HG03045 (cell line): Measurements from ENCODE around the gene SLC4A3.

Experiments used
- ATAC-seq: cut with Tn5 transposase; IDR thresholded peaks from one replicate; pipeline ENCODE4 v1.9.1; 2021; ENCODE audit warnings: mild to moderate bottlenecking, moderate library complexity; ENCODE audit not compliant: unreplicated experiment

SLC4A3 gene

DNA sequence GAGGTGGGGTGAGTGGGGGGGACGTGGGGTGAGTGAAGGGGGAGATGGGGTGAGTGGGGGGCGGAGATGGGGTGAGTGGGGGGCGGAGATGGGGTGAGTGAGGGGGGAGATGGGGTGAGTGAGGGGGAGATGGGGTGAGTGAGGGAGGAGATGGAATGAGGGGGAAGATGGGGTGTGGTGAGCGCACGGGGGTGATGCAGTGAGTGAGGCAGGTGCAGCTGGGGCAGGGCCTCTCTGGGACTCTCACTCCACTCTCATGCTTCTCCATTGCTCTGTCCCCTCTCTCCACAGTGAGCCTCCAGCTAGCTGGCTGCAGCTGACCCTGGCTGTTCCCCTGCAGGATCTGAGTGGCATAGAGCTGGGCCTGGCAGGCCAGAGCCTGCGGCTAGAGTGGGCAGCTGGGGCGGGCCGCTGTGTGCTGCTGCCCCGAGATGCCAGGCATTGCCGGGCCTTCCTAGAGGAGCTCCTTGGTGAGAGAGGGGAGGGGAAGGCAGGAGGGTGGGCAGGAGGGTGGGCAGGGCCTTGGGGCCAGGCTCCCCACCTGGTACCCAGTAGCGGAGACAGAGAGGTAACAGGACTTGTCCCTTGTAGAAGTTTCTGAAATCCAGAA, 13.9 kb upstream of the SLC4A3 start:
- no peak for ATAC-seq

DNA sequence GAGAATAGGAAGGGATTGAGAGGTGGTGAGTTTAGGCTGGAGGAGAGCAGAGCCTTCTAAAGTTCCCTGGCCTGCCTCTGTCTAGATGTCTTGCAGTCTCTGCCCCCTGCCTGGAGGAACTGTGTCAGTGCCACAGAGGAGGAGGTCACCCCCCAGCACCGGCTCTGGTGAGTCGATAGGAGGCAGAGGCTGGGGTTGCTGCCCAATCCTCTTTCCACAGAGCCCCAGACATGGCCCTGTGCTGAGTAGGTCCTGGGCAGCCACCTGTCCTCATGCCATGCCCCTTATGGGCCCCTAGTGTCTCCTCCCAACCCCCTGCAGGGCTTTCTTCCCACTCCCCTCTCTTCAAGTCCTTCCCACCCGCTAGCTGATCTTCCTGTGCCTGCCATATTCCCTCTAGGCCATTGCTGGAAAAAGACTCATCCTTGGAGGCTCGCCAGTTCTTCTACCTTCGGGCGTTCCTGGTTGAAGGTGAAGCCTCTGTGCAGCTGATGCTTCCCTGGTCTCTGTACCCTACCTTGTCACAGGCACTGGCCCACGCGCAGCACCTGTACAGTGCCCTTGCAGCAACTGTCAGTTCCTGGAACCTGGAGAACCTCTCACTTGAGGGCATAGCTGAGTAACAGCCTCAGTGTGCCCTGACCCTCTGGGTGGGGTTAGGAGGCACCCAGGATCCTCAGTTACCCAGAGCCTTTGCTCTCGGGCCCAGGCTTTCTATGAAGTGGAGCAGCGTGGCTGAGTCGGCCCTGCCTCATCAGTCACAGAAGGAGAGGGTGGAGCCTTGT, 13.2 kb upstream of the SLC4A3 start:
- no peak for ATAC-seq

DNA sequence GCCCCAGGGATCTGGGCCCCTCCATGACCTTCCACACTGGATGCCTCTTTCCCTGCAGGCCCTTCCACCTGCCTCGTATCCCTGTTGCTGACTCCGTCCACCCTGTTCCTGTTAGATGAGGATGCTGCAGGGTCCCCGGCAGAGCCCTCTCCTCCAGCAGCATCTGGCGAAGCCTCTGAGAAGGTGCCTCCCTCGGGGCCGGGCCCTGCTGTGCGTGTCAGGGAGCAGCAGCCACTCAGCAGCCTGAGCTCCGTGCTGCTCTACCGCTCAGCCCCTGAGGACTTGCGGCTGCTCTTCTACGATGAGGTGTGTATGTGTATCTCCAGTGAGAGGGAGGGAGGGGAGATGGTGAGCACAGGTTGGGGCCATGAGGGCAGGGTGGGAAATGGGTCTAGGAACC, 12.4 kb upstream of the SLC4A3 start:
- ATAC-seq, result no peak

DNA sequence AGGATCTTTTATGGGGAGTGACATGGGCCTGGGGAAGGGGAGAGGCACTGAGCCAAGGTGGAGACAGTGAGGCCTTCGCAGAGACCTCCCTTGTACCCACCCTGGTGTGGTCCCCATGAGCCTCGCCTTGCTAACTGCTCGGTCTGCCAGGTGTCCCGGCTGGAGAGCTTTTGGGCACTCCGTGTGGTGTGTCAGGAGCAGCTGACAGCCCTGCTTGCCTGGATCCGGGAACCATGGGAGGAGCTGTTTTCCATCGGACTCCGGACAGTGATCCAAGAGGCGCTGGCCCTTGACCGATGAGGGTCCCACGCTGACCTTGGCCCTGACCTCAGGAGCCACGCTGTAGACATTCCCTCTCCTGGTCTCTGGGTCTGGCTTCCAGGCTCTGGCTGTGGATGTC, 11.5 kb upstream of the SLC4A3 start:
- ATAC-seq, result no peak

DNA sequence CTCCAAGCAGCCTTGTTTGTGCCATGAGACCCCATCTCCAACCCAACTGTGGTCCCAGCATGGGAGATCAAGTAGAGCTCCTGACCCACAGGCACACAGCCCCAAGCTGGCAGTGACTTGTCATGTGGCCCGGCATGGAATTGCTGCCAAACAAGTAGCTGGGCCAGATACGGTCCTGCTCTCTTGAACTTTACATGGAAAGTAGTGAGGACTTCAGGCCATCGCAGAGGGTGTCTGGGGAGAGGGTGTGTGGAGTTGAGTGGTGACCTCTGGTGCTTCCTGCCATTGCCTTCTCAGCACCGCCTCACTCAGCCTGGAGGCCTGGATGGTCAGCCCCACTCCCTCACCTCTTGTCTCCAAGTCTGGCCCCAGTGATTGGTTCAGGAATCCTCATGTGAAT, 10.9 kb upstream of the SLC4A3 start:
- ATAC-seq, result no peak

DNA sequence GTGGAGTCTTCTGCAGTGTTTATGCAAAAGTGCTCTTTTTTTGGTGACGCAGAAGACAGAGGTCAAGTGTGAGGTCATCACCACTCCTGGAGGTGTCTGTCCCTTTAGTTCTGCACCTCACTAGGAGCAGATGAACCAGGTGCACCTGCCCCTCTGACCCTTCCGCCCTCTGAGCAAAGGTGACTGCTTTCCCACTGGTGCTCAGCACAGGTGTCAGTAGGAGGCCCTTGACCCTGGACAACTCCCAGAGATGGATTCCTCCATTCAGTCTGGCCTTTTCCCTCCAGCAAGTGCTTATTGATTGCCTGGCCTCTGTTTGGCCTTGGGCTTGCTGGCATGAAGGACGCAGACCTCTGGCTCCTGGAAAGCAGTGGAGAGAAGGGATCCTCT, 8.7 kb upstream of the SLC4A3 start:
- ATAC-seq, result no peak

DNA sequence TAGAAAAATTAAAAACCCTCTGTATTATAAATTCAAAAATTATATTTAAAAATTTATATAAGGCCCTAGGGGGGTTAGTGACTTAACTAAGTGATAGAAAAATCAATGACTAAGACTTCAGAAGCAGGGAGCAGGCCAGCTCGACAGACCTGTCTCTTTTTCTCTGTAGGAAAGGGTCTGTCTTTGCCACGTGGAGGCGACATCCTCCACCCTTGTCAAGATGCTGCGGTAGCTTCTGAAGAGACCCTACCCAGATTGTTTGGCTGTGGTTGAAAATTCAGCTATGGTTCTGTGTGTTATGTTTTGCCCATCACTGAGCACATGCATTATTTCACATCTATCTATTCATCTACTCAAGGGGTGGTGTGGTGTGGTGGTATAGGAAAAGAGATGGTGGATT, 8.2 kb upstream of the SLC4A3 start:
- ATAC-seq, result no peak

DNA sequence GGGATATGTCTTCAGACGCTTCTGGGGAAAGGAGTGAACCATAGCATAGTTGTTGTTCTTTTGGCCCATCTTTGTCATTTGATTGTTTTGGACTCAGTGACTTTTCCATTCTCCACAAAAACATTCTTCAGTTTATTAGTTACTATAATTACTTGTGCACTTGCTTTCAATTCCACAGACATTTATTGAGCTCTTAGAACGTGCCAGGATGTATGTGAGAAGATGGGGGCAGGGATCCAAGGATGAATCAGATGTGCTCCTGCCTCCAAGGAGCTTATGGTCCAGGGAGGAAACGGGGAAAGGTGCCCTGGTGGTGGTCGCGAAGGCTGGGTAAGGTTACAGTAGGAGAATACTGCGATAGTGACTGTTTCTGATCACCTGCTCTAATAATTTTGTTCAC, 6.9 kb upstream of the SLC4A3 start:
- no peak for ATAC-seq

DNA sequence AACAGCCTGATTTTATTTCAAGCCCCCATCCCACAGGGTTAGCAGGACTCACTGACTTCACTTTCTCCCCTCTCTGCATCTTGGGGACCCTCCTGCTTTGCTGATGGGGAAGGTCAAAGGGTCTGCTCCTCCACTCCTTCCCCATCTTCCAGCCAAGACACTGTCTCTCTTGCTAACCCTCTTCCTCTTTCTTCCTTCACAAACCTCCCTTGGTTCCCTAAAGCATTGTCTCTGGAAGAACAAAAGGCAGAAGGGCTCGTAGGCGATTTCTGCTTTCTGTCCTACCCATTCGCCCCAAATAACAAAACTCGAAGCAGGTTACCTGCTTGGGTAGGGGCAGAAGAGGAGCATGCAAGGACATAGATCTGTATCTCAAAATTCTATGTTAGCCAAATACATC, 5.5 kb upstream of the SLC4A3 start:
- no peak for ATAC-seq

DNA sequence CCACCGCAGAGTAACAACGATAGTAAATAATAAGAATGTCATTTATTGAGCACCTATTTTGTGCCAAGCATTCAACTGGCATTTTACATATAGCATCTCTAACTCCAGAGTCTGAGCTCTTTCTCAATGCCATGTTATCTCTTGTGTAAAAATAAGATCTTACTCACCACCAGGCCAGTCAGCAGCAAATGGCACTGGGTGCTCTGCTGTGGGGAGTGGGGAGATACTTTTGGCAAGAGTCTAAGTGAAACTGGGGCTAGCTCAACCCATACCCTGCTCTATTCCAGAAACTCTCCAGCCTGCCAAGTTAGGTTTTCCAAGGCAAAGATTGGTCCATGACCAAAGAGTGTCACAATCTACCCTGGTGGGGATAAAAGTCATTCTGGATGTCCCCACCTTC, 5.0 kb upstream of the SLC4A3 start:
- no peak for ATAC-seq

DNA sequence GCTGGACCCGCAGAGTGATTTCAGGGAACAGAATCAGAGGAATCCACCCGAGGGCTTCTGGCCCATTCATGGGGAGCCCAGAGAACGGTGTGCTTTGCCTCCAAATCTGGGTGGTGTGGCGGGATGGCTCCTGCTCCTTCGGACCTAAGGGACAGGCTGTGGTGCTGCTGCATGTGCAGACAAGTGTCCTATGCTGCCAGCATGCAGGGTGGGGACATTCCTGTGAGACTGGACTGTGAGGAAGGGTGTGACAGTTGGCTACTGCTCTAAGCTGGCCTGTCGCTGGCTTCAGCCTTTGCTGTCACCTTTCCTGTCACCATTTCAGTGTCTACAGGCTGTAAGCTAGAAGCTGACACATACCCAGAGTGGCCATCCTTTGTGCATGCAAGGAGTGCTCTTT, 2.9 kb upstream of the SLC4A3 start:
- ATAC-seq, result no peak

DNA sequence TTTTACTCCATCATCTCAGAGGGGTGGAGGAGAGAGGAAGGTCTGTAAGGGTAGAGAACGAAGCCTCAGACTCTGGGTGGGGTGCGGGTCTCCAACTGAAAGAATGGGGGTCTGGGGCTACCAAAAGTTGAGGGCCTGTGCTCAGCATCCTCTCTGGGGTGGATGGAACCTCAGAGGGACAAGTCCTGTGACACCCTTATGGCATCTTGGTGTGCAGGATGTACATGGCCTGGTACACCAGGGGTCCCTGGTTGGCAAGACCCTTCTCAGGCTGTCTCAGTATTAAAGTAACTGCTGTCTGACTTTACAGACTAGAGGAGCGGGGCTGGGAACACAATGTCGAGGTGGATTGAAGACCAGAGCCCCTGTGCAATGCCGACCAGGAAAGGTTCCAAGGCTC, 2.3 kb upstream of the SLC4A3 start:
- ATAC-seq, result no peak

DNA sequence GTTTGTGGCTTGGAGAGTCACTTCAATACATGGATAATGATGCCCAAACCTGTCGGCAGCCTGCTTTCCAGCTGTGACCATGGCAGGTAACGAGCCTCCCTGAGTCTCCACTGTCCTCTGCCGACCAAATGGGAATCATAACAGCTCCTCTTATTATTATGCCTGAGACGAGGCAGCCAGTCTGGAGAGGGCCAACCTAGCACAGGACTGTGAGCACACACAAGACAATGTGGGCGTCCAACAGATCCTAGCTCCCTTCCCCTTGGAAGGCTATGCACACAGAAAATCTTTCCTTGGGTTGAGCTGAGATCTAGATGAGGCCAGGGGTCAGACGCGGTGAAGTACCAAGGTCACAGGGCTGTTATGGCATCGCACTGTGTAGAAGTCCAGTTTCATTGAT, 890 bp upstream of the SLC4A3 start:
- no peak for ATAC-seq

DNA sequence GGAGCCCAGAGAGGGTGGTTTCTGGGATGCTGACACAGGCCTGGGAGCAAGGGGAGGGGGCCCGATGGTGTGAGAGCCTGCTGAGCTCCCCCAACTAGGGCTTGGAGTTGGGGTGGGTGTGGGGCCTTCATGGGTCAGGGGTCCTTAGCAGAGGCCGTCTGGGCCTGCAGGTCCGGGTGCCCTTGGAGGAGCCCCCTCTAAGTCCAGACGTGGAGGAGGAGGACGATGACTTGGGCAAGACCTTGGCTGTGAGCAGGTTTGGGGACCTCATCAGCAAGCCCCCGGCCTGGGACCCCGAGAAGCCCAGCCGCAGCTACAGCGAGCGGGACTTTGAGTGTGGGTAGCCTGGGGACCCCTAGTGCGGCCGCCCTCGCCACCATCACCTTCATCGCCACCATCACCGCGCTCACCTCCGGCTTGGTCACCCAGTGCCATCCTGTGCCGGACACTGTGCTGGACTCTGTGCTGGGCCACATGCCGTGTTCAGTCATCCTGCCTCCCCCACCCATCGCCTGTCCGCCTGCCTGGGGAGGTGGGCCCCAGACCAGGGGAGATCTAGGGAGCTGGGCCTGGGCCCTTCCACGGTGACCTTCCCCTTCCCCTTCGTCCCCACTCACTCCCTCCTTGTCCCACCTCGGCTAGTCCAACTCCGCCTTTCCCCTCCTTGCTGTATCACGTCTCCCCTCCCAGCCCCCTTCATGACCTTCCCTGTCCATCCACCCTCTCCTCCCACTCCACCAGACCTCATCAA, 980 bp downstream of the SLC4A3 start:
- ATAC-seq, result no peak

DNA sequence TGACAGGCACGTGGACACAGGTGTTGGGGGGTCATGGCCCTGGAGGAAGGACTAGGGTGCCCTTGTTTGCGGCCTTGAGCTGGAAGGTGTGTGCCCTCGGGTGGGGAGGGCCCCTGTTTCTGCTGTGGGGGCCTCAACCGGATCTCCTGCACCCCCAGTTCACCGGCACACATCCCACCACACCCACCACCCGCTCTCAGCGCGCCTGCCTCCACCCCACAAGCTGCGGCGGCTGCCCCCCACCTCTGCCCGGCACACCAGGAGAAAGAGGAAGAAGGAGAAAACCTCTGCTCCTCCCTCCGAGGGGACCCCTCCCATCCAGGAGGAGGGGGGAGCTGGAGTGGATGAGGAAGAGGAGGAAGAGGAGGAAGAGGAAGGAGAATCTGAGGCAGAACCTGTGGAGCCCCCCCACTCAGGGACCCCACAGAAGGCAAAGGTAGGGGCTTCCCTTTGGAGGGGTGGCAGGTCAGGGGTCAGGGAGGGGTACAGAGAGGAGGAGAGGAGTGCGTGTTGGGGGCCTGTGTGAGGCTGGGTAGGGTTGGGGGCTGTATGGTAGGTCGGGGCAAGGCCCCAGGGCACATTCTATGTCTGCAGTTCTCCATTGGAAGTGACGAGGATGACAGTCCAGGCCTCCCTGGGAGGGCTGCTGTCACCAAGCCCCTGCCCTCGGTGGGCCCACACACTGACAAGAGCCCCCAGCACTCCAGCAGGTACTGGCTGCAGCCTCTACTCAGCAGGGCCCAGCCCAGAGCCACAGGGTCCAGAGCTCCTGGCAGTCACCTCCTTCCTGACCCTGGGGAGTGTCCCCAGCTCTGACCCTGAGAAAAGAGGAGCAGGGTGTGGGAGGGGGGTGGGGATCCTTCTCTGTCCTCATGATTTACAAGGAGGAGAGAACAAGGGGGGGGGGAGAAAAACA, 1.8 kb downstream of the SLC4A3 start:
- ATAC-seq, result no peak

DNA sequence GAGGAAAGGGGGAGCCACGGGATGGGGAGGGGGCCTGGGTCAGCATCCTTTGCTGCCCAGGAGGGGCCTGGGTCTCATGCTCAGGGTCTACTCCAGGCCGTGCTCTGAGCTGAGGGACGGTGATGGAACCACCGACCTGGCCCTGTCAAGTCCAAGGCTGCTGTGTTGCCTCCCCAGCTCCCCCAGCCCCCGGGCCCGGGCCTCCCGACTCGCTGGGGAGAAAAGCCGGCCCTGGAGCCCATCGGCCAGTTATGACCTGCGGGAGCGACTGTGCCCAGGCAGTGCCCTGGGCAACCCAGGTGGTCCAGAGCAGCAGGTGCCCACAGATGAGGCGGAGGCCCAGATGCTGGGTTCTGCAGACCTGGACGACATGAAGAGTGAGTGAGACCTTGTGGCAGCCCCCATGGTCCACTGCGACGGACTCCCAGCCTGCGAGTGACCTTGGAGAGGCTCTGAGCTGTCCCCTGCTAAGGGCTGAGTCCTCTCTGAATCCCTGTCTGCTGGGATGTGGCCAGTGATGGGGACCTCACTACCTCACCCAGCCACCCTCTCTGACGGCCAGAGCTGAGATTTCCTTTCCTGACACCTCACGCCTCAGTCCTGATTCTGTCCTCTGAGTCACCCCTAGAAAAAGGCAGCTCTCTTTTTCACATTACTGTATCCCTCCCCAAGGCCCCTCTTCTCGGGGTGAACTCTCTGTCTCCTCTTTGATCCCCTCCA, 2.7 kb downstream of the SLC4A3 start:
- no peak for ATAC-seq

DNA sequence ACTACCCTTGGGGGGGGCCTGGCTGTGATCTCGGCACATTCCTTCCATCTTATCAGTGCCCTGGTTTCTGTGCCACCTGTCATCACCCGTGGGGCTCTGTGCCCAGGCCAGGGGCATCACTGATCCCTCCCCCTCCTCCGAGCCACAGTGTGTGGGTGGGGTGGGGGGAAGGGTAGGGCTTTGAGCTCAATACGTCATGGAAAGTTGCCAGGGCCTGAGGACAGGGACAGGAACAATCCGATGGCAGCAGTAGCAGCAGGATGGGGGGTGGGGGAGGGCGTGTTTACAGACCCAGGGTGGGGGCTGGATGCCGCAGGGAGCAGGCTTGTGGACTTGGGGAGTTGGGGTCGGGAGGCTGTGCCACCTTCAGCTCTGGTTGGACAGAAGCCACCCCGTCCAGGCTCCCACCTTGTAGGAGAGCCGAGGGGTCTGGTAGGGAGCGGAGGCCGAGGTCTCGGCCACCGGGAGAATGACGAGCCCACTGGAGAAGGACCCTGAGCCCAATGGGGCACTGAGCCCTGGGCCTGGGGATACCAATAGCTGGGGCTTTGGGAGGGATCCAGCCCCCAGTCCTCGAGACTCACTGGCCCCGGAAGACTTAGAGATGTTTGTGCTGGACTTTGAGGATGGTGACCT, 3.5 kb downstream of the SLC4A3 start:
- ATAC-seq, result no peak

DNA sequence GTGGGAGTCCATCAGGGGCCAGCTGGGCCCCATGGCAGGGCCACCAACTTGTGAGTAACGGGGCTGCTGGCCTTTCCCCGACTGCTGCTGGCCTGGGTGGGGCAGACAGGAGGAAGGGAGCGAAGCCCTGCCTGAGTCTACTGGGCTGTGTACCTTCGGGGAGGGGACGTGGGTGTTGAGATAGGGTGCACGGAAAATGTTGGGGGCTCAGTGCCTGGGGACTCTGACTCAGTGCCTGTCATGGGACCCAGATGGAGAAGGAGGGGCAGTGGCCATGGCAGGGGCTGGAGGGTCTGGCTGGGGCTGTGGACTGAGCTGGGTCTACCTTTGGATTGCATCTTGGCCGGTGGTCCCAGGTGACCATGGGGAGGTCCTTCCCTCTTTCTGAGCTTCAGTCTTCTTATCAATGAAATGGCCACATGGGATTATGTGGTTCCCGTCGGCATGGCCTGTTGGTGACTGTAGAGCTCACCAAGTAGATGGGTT, 4.0 kb downstream of the SLC4A3 start:
- no peak for ATAC-seq

DNA sequence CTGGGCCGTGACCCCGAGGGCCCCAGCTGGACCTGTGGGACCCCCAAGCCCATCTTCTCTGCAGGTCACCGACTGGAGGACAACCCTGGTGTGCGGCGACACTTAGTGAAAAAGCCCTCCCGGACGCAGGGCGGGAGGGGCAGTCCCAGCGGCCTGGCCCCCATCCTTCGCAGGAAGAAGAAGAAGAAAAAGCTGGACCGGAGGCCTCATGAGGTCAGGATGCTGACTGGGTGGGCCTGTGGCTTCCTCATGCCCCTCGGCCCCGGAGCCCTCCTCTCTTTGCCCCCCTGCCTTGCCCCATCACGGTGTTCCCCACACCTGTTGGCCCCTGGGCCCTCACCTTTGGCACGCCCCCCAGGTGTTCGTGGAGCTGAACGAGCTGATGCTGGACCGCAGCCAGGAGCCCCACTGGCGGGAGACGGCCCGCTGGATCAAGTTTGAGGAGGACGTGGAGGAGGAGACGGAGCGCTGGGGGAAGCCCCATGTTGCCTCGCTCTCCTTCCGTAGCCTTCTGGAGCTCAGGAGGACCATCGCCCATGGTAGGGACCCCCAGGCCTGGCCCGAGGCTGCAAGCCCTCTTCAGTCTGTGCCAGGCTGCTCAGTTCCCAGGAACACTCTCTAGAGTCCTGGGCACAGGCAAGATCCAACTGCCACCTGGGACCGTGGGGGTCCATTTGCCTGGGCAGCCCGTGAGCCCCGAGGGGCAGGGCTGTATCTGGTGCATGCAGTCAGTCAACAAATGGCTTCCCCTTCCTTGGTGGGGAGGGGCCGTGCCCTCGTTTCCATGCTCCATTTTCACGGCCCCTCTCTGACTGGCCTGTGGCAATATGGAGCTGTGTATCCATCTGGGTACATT, 4.7 kb downstream of the SLC4A3 start:
- ATAC-seq, result no peak
